Measurements from ENCODE around the gene LRP5. TPM values are rescaled to one million over a fixed set of nuclear protein-coding genes. Genes with fewer than 3 reads are reported as not detected.
"Not testable (repeated sequence)": the region's sequence is repeated elsewhere in the genome, so short reads cannot be mapped to it uniquely, and the experiment has no call there.

Gene LRP5
- total RNA-seq, 2 experiments from 2014 or later = 37.1 to 46.3 TPM

DNA sequence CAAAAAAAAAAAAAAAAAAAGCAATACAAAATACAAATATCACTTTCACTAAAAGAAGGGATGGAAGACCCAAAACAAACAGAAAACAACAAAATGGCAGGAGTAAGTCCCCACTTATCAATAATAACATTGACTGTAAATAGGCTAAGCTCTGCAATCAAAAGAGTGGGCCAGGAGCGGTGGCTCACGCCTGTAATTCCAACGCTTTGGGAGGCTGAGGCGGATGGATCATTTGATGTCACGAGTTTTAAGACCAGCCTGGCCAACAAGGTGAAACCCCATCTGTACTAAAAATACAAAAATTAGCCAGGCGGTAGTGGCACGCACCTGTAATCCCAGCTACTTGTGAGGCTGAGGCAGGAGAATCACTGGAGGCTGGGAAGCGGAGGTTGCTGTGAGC, 138.3 kb downstream of the LRP5 start:
- DNase-seq = no peak
- CTCF ChIA-PET = interaction anchor here (3.4 kb wide), 1 partner anchor 193 kb away, joined by 9 read pairs; no protein-coding TSS in a partner anchor
- Mint-ChIP-seq H3K9me3 (ENCODE audit: insufficient read depth) (no peaks in the 10 kb centered on the region), H3K27me3 (ENCODE audit: low read depth) (peaks cover 1% of the 10 kb centered on the region), H3K27ac (no peak overlapping the region), H3K4me1 (ENCODE audit: low read depth) (peaks cover 5% of the 10 kb centered on the region), H3K4me3 (no peak overlapping the region), H3K36me3 (ENCODE audit: low read depth) (peaks cover 16% of the 10 kb centered on the region)
- POLR2A ChIA-PET = no interaction called here
- ATAC-seq = no peak

DNA sequence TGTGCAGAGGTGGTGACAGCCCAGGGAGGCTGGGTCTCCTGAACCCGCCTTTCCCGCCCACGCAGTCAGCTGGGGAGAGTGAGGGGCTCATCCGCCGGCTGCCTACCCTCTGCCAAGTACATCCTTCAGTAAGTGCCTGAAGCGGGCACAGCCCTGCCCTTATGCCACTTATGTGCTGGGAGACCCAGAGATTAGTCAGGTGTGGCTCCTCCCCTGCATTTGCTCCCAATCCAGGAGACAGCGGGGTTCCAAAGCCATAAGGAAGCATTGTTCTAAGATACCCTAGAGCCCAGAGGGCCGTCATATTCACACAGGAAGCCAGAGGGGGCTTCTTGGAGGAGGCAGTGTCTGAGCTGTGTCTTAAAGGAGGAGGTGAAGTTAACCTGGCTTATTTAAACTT, 142.4 kb downstream of the LRP5 start:
- Mint-ChIP-seq H3K4me1 (ENCODE audit: low read depth) (peaks cover 7% of the 10 kb centered on the region), H3K9me3 (ENCODE audit: insufficient read depth) (no peaks in the 10 kb centered on the region), H3K27ac (no peak overlapping the region), H3K36me3 (ENCODE audit: low read depth) (peaks cover 3% of the 10 kb centered on the region), H3K4me3 (no peak overlapping the region), H3K27me3 (ENCODE audit: low read depth) (peaks cover 2% of the 10 kb centered on the region)
- no peak for DNase-seq
- ChIA-PET CTCF (no interaction called here), POLR2A (no interaction called here)
- ATAC-seq = no peak

DNA sequence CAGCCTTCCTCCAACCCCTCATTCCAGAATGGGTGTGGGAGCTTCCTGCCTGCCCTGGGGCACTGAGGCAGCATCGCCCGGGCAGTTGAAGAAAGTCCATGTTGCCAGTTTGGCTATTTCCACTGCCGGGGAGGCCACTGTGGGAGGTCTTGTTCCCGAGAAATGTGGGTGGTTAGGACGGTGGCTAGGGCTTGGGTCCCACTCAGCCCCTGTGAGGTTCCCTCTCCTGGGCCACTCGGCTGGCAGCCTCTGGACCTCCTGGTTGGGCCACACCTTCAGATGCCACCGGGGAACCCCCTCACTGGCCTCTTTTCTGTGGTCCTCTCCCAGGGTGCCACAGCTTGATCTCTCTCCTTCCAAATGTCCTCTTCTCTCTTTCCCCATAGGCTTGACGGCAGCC, 143.1 kb downstream of the LRP5 start:
- H3K27ac Mint-ChIP-seq = no peak overlapping the region
- POLR2A ChIA-PET = no interaction called here
- H3K36me3 Mint-ChIP-seq (ENCODE audit: low read depth) = no peaks in the 10 kb centered on the region
- peaks cover 9% of the 10 kb centered on the region for H3K4me1 Mint-ChIP-seq (ENCODE audit: low read depth)
- H3K9me3 Mint-ChIP-seq (ENCODE audit: insufficient read depth) = no peaks in the 10 kb centered on the region
- CTCF ChIA-PET = no interaction called here
- H3K4me3 Mint-ChIP-seq = no peak overlapping the region
- DNase-seq (no peak), ATAC-seq (no peak)
- peaks cover 2% of the 10 kb centered on the region for H3K27me3 Mint-ChIP-seq (ENCODE audit: low read depth)

DNA sequence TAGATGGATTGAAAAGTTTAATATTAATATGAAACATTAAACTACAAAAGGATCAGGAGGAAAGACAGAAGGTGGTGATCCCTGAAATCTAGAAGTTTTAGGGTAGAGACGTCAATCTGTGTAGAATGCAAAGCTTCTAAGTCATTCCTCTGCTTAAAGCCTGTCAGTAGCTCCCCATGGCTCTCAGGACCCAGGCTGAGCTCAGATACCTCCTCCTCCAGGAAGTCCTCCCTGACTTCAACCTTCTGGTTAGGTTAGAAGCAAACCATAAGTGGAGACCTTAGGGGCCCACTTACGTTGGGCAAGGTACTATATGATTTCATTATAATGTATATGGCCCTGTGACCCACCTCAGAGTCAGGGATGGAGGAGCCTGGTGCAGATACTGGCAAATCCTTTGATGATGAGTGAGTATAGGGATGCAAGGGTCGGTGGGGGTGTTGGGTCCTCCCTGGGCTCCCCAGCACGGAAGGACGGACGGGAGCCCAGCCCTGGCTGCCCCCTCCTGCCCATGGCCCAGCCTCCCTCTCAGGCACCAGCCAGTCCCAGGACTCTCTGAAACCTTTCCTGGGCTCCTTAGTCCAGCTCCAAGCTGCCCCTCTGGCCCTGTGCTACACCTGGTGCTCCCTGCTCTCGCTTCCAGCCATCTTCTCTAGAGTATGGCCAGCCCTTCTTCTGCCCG, 145.0 kb downstream of the LRP5 start:
- H3K27me3 Mint-ChIP-seq (ENCODE audit: low read depth) = peaks cover 2% of the 10 kb centered on the region
- POLR2A ChIA-PET = no interaction called here
- DNase-seq = no peak
- no peaks in the 10 kb centered on the region for H3K9me3 Mint-ChIP-seq (ENCODE audit: insufficient read depth)
- peaks cover 4% of the 10 kb centered on the region for H3K36me3 Mint-ChIP-seq (ENCODE audit: low read depth)
- CTCF ChIA-PET = interaction anchor here (1.2 kb wide), 1 partner anchor 200 kb away, joined by 3 read pairs; no protein-coding TSS in a partner anchor
- H3K4me1 Mint-ChIP-seq (ENCODE audit: low read depth) = peaks cover 10% of the 10 kb centered on the region
- H3K4me3 Mint-ChIP-seq = no peak overlapping the region
- ATAC-seq = no peak
- H3K27ac Mint-ChIP-seq = no peak overlapping the region

DNA sequence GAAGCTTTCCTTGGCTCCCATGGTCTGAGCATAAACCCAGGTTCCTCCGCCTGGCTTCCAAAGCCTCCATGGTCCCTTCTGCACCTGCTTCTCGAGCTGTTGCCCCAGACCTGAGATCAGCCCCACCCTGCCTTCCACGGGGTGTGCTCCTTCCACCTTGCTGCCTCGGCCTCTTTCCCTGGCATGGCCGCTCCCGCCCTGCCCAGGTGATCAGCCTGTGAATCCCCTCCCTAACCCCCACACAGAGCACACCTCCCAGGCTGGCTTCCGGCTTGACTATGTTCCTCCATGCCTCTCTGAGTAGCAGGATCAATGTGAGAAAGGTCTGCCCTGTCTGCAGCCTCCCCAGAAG, 145.5 kb downstream of the LRP5 start:
- Mint-ChIP-seq H3K27me3 (ENCODE audit: low read depth) (peaks cover 2% of the 10 kb centered on the region), H3K27ac (no peak overlapping the region), H3K36me3 (ENCODE audit: low read depth) (peaks cover 9% of the 10 kb centered on the region), H3K4me1 (ENCODE audit: low read depth) (peaks cover 15% of the 10 kb centered on the region), H3K9me3 (ENCODE audit: insufficient read depth) (no peaks in the 10 kb centered on the region), H3K4me3 (no peak overlapping the region)
- DNase-seq = no peak
- ChIA-PET POLR2A (no interaction called here), CTCF (no interaction called here)
- ATAC-seq = no peak

DNA sequence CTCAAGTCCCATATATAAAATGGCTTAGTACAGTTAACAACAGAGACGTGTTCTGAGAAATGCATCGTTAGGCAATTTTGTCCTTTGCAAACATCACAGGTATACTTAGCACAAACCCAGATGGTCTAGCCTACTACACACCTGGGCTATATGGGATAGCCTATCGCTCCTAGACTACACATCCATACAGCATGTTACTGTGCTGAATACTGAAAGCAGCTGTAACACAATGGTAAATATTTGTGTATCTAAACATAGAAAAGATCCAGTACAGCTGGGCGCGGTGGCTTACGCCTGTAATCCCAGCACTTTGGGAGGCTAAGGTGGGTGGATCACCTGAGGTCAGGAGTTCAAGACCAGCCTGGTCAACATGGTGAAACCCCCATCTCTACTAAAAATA, 145.9 kb downstream of the LRP5 start:
- POLR2A ChIA-PET; H3K9me3 Mint-ChIP-seq (ENCODE audit: insufficient read depth); H3K36me3 Mint-ChIP-seq (ENCODE audit: low read depth); DNase-seq; H3K4me3 Mint-ChIP-seq; H3K27me3 Mint-ChIP-seq (ENCODE audit: low read depth); ATAC-seq; H3K27ac Mint-ChIP-seq: not testable (repeated sequence)
- CTCF ChIA-PET = interaction anchor here (1.0 kb wide), 1 partner anchor 250 kb away, joined by 3 read pairs; no protein-coding TSS in a partner anchor
- H3K4me1 Mint-ChIP-seq (ENCODE audit: low read depth) = peaks cover 17% of the 10 kb centered on the region

DNA sequence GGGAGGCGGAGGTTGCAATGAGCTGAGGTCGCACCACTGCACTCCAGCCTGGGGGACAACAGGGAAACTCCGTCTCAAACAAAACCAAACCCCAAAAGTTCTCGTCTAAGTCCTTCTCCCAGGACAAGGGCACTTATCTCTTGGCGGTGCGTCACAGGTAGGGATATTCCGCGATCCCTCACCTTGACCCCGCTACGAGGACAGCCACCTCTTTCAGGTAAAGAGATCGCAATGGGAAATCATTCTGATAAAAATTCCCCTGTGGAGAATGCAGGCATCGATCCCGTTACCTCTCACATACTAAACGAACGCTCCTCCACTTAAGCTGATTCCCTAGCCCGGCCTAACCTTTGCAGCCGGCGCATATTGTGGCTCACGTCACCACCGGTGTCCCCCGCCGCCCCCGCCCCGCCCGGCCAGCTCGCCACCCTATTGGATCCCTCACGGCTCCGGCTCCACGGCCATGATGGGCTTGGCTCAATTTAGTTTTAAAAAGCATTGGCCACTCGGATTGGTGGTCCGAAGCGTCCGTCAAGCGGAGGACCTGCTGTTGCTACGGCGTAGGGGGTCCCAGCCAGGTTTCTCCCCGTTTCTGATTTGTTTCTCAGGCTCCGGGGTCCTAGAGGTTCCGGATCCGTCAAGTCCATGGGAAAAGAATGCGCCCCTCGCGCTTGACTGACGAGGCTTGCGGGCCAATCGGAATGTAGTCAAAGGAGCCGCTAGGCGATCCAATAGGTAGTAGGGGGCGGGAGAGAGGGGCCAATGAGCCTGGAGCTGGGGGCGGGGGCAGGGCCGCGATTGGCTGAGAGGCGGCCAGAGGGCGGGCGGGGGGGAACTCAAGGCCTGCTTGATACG, 147.7 kb downstream of the LRP5 start:
- ATAC-seq (peak; percentile 92), DNase-seq (peak; percentile 97)
- Mint-ChIP-seq H3K4me1 (ENCODE audit: low read depth) (peaks cover 33% of the 10 kb centered on the region), H3K36me3 (ENCODE audit: low read depth) (peaks cover 18% of the 10 kb centered on the region), H3K4me3 (peak overlapping the region; percentile 92), H3K27ac (peak overlapping the region; percentile 97), H3K9me3 (ENCODE audit: insufficient read depth) (no peaks in the 10 kb centered on the region), H3K27me3 (ENCODE audit: low read depth) (peaks cover 2% of the 10 kb centered on the region)
- ChIA-PET CTCF (interaction anchor here (0.9 to 1.4 kb wide), 6 partner anchors 70 to 189 kb away, joined by 3 to 4 read pairs (median 4); no protein-coding TSS in a partner anchor), POLR2A (interaction anchor here (0.8 to 0.9 kb wide), 2 partner anchors 9 to 69 kb away, joined by 3 read pairs; no protein-coding TSS in a partner anchor)

DNA sequence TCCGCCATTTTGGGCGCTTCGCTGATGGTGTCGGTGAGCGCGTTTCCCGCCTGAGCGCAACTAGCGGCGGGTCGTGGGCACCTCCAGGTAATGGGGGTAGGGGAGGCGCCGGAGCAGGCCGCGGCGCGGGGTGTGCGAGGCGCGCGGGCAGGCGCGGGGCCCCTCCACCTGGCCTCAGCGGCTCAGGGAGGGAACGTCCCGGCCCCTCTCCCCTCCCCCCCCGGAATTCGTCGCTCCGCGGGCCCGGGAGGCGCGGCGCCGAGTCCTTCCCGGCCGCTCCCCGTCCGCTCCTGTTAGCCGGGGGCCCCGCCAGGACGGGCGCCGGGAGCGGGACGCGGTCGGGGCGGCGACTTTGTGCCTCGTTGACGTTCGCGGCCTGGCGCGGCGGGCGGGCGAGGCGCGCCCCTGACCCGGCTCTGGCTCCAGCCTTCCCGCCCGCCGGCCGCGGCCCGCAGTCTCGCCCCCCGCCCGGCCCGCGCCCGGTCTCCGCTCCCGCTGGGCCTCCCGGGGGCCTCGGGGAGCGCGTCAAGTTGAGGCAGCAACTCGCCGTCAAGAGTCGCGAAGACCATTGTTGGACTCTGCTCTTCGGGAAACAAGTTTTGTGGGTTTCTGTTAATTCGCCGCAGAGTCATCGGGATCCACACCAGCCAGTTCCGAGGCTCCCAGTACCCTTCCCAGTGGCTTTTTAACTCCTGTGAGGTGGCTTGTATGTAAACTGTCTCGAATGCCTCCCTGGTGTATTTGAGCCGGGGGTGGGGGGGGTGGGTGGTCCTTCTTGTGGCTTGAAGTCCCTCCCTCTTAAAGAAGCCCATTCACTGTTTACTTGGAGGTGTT, 148.6 kb downstream of the LRP5 start, which contains the start of gene PPP6R3:
Gene PPP6R3, plus strand, starts transcription at position 12 of the 834 bp plus-strand sequence. CDS start 76,913 bp downstream, outside the sequence.
- Mint-ChIP-seq H3K36me3 (ENCODE audit: low read depth) (peaks cover 23% of the 10 kb centered on the region), H3K27ac (peak within 1 kb of the TSS; percentile 97), H3K4me3 (peak within 1 kb of the TSS; percentile 92), H3K4me1 (ENCODE audit: low read depth) (peaks cover 40% of the 10 kb centered on the region), H3K27me3 (ENCODE audit: low read depth) (no peaks in the 10 kb centered on the region), H3K9me3 (ENCODE audit: insufficient read depth) (no peaks in the 10 kb centered on the region)
- ATAC-seq (peak; percentile 7), DNase-seq (peak; percentile 37)
- ChIA-PET CTCF (interaction anchor here (0.9 to 1.4 kb wide), 5 partner anchors 69 to 190 kb away, joined by 3 to 5 read pairs (median 4); no protein-coding TSS in a partner anchor), POLR2A (interaction anchor here (0.9 kb wide), 1 partner anchor 8 kb away, joined by 3 read pairs; no protein-coding TSS in a partner anchor)

DNA sequence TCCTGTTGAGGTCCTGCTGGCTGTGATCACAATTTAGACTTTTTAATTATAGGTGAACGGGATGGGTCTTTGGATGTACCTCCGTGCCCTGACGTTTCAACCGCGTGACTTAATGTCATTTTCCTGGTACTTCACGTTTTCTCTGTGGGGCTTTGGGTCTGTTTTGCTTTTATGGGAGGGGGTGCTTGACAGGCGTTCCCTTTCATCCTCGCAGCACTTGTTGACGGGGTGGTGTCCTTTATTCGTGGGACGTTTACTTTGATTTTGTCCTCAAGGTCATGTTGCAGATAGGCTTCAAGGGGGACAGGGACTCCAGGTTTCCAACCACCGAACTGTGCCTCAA, 149.2 kb downstream of the LRP5 start:
- Mint-ChIP-seq H3K27ac (peak overlapping the region; percentile 89), H3K36me3 (ENCODE audit: low read depth) (peaks cover 26% of the 10 kb centered on the region), H3K4me3 (peak overlapping the region; percentile 72), H3K9me3 (ENCODE audit: insufficient read depth) (no peaks in the 10 kb centered on the region), H3K4me1 (ENCODE audit: low read depth) (peaks cover 42% of the 10 kb centered on the region), H3K27me3 (ENCODE audit: low read depth) (no peaks in the 10 kb centered on the region)
- DNase-seq (no peak), ATAC-seq (no peak)
- CTCF ChIA-PET = interaction anchor here (1.3 kb wide), 1 partner anchor 89 kb away, joined by 5 read pairs; no protein-coding TSS in a partner anchor
- POLR2A ChIA-PET = interaction anchor here (0.6 to 0.9 kb wide), 2 partner anchors 66 to 86 kb away, joined by 3 read pairs; no protein-coding TSS in a partner anchor

DNA sequence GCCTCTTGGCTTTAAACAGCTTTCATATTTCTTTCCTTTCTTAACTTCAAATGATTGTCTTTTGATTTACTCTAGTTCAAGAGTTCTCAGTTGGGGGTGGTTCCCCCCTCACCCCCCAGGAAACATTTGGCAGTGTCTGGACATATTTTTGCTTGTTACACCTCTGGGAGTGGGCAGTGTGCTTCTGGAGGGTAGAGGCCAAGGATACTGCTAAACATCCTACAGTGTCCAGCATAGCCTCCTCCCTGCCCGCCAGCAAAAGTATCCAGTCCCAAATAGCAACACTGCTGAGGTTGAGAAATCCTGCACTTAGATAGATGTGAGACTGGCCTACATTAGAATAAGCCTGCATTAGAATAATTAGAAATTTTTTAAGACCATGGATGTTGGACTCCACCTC, 151.3 kb downstream of the LRP5 start:
- POLR2A ChIA-PET = no interaction called here
- H3K27ac Mint-ChIP-seq = no peak overlapping the region
- CTCF ChIA-PET = interaction anchor here (1.1 kb wide), 1 partner anchor 87 kb away, joined by 3 read pairs; no protein-coding TSS in a partner anchor
- peak overlapping the region; percentile 43 for H3K4me3 Mint-ChIP-seq
- no peaks in the 10 kb centered on the region for H3K9me3 Mint-ChIP-seq (ENCODE audit: insufficient read depth)
- DNase-seq (no peak), ATAC-seq (no peak)
- peaks cover 55% of the 10 kb centered on the region for H3K4me1 Mint-ChIP-seq (ENCODE audit: low read depth)
- H3K27me3 Mint-ChIP-seq (ENCODE audit: low read depth) = no peaks in the 10 kb centered on the region
- peaks cover 38% of the 10 kb centered on the region for H3K36me3 Mint-ChIP-seq (ENCODE audit: low read depth)

DNA sequence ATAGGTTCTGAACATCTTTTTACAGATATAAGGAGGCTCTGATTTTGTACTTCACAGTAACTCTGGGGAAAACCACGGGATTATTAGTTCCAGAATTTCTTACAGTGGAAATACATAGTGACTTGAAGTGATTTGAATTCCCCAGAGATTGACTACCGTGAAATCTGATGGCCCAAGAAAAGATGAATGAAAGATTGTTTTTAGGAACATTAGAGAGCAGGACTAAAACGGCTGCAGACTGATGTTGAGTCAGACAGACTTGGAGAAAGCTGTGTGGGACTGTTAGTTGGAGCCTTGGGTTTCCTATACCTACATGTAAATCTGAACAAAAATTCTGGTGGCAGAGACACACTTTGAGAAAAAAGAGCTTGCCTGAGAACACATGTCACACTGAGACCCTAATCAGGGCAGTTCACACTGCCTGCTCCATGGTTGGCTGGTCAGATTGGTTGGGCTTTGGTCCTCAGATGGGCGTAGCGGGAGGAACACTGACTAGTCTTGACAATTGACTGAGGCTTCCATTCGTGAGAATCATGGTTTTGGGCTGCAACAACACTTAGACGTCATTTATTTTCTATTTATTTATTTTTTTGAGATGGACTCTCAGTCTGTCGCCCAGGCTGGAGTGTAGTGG, 154.9 kb downstream of the LRP5 start:
- no peak for DNase-seq
- Mint-ChIP-seq H3K27ac (peak overlapping the region; percentile 64), H3K4me1 (ENCODE audit: low read depth) (peaks cover 85% of the 10 kb centered on the region), H3K9me3 (ENCODE audit: insufficient read depth) (no peaks in the 10 kb centered on the region), H3K4me3 (no peak overlapping the region), H3K36me3 (ENCODE audit: low read depth) (peaks cover 60% of the 10 kb centered on the region), H3K27me3 (ENCODE audit: low read depth) (no peaks in the 10 kb centered on the region)
- ChIA-PET CTCF (no interaction called here), POLR2A (no interaction called here)
- ATAC-seq = no peak
